Measurements from ENCODE around the gene SRMS. TPM values are rescaled to one million over a fixed set of nuclear protein-coding genes. Genes with fewer than 3 reads are reported as not detected.

The SRMS gene
- total and polyA plus RNA-seq, 2 of the 13 experiments (the other 11 are each of a cell fraction or from before 2014, with no cell fraction given): not detected

GRCh38 chr20:63534831-63535651 lies 12.5 kb downstream of the SRMS start (continued):
- TF ChIP-seq XBP1 (CRISPR knock-in tag; IDR thresholded peaks at IDR 0.05): peak; percentile 34; the same call in 1 of the 2 replicates
- no peak for TF ChIP-seq DPF2 (CRISPR knock-in tag; IDR thresholded peaks at IDR 0.05; ENCODE audit: borderline replicate concordance, low read depth)
- no peak for TF ChIP-seq HMGXB4 (CRISPR knock-in tag; IDR thresholded peaks at IDR 0.05; ENCODE audit: borderline replicate concordance in 1 of 2, low read depth in 1 of 2)
- TF ChIP-seq ZNF30 (CRISPR knock-in tag; IDR thresholded peaks at IDR 0.05): 0 out of 2 replicates have a peak, but pooled peaks have one; percentile 22
- peak; percentile 57 for TF ChIP-seq ARID4A (CRISPR knock-in tag; IDR thresholded peaks at IDR 0.05; ENCODE audit: borderline replicate concordance)
- TF ChIP-seq ZNF672 (CRISPR knock-in tag; IDR thresholded peaks at IDR 0.05): no peak
- peak; percentile 45; the same call in 1 of the 2 replicates for TF ChIP-seq KDM2A (CRISPR knock-in tag; IDR thresholded peaks at IDR 0.05; ENCODE audit: borderline replicate concordance, low read depth)
